AG04450 (cell line): Measurements from ENCODE around the gene MTNR1A. TPM values are rescaled to one million over a fixed set of nuclear protein-coding genes. Genes with fewer than 3 reads are reported as not detected.

Experiments used
- CTCF ChIA-PET: fragments of 300-600, 350-600 bp; formaldehyde crosslinking; extraction: SDS; loops from one replicate; lab custom pipeline; 2022; ENCODE audit warnings: antibody characterized with exemption, inconsistent platforms; lab: Charles Lee
- POLR2A ChIA-PET: fragments of 350-600 bp; formaldehyde crosslinking; extraction: SDS; loops from one replicate; lab custom pipeline; 2021; ENCODE audit warnings: antibody characterized with exemption, inconsistent platforms; lab: Yijun Ruan, JAX
- DNase-seq: peaks from one replicate; pipeline ENCODE4 v3.0.0-alpha.2; 2011; ENCODE audit warnings: low read depth, low spot score
- H3K27ac ChIP-seq: one replicate; pipeline ENCODE4 v1.5.1; 2012; ENCODE audit warnings: low read depth, low read length, control low read depth
- H3K27me3 ChIP-seq: one replicate; pipeline ENCODE4 v1.6.0; 2012; ENCODE audit warnings: low read length; ENCODE audit not compliant: control insufficient read depth, insufficient read depth
- H3K4me3 ChIP-seq: 2 replicates; pipeline ENCODE4 v1.5.1; 2011; ENCODE audit warnings: mild to moderate bottlenecking, low read depth, low read length, control low read depth
- H3K9me3 ChIP-seq: 2 replicates; pipeline ENCODE4 v1.5.1; 2012; ENCODE audit warnings: low read length; ENCODE audit not compliant: control insufficient read depth, insufficient read depth
- CTCF ChIP-seq: IDR thresholded peaks from 2 replicates; pipeline ENCODE4 v1.5.1; 2011; ENCODE audit warnings: low read depth, low read length, control low read depth, inconsistent platforms
- polyA plus RNA-seq: library from polyadenylated mRNA; depleted of rRNA; stranded (reverse); fragments of >200 nt; gene quantifications from 2 replicates; pipeline ENCODE4 v1.2.3, GENCODE V29; 2011

The MTNR1A gene
- polyA plus RNA-seq, 1 experiment = not detected

- no peak for TF ChIP-seq CTCF
- CTCF ChIA-PET = interaction anchor here (1.3 to 1.8 kb wide), 2 partner anchors 111 to 289 kb away, joined by 3 to 6 read pairs; no protein-coding TSS in a partner anchor
- POLR2A ChIA-PET = no interaction called here
- Histone ChIP-seq H3K27ac (no peak overlapping the region), H3K4me3 (no peak overlapping the region), H3K27me3 (no peaks in the 10 kb centered on the region), H3K9me3 (no peaks in the 10 kb centered on the region)
- DNase-seq = no peak
Measured at GRCh38 chr4:186584912-186585311, 29.5 kb upstream of the MTNR1A start.

GRCh38 chr4:186581421-186581820 is 26.1 kb upstream of the MTNR1A start:
- Histone ChIP-seq H3K4me3 (no peak overlapping the region), H3K9me3 (no peaks in the 10 kb centered on the region), H3K27me3 (no peaks in the 10 kb centered on the region), H3K27ac (no peak overlapping the region)
- no peak for TF ChIP-seq CTCF
- POLR2A ChIA-PET = no interaction called here
- no peak for DNase-seq
- CTCF ChIA-PET = interaction anchor here (0.7 to 1.1 kb wide), 2 partner anchors 108 to 285 kb away, joined by 3 to 4 read pairs; no protein-coding TSS in a partner anchor

- Histone ChIP-seq H3K4me3 (no peak overlapping the region), H3K27me3 (no peaks in the 10 kb centered on the region), H3K9me3 (no peaks in the 10 kb centered on the region), H3K27ac (no peak overlapping the region)
- DNase-seq = no peak
- no peak for TF ChIP-seq CTCF
- ChIA-PET POLR2A (no interaction called here), CTCF (interaction anchor here (0.6 to 1.1 kb wide), 4 partner anchors 12 to 284 kb away, joined by 3 to 4 read pairs (median 3); no protein-coding TSS in a partner anchor)
Measured at GRCh38 chr4:186580669-186581068, 25.3 kb upstream of the MTNR1A start.

- DNase-seq = peak; percentile 36
- Histone ChIP-seq H3K9me3 (no peaks in the 10 kb centered on the region), H3K27me3 (no peaks in the 10 kb centered on the region), H3K4me3 (peak overlapping the region; percentile 28), H3K27ac (peak overlapping the region; percentile 39)
- ChIA-PET CTCF (interaction anchor here (1.0 to 11.2 kb wide), 2 partner anchors 18 to 97 kb away, joined by 4 to 107 read pairs; no protein-coding TSS in a partner anchor), POLR2A (no interaction called here)
- TF ChIP-seq CTCF = no peak
Measured at GRCh38 chr4:186570193-186570996, 15.0 kb upstream of the MTNR1A start.
